NCI-H1048 (cell line): ENCODE data around the gene PAX5.
"Not testable (repeated sequence)": the region's sequence is repeated elsewhere in the genome, so short reads cannot be mapped to it uniquely, and the experiment has no call there.

ENCODE experiments used
- DNase-seq: peaks from one replicate; lab custom pipeline; 2025; lab: John Stamatoyannopoulos, UW

Gene PAX5

DNA sequence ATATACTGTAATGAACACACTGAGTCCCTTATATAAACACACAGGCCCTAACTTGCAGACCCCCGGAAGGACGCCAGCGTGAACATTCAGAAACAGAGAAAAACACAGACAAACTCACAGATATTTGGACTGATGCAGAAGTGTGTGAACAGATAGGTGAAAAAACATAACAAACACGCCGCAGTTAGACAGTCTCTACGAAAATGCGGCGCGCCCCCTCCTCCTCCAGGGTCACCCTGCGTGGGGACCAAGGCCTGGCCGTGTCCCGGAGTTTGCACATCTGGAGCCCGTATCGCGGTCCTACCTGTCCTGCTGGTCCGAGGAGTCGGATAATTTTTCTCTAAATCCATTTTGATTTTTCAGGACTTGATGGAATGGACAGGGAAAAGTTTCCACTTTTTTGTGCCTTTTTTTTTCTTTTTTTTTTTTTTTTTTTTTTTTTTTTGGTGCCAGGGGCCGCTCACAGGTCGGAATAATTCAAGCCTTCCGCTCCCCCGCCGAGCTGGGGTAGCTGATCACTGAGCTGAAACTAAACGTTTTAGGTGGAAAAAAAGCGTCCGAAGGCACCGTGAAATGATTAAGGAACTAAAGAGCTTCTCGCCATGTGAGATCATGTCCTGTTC, at the start of gene PAX5:
Gene PAX5 (minus strand): TSS at position 587 of the 623 bp plus-strand sequence. CDS start 237 bp downstream, at position 350.
- DNase-seq, result no peak

DNA sequence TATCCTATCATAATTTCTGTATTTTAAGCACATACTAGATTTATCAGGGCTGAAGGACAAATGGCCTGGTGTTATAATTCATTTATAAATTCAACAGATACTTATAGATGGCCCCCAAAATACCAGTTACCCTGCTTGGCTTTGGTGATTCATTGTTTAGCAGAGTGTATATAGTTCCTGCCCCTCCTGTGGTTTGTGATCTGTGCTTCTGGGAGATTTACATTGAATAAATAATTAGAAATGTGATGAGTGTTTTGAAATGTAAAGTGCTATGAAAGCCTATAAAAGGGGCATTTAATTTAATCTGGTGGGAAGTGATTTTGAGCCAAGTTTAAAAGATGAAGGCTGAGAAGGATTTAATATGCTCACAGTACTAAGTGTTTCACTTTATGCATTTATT, 49.6 kb upstream of the PAX5 start:
- no peak for DNase-seq

DNA sequence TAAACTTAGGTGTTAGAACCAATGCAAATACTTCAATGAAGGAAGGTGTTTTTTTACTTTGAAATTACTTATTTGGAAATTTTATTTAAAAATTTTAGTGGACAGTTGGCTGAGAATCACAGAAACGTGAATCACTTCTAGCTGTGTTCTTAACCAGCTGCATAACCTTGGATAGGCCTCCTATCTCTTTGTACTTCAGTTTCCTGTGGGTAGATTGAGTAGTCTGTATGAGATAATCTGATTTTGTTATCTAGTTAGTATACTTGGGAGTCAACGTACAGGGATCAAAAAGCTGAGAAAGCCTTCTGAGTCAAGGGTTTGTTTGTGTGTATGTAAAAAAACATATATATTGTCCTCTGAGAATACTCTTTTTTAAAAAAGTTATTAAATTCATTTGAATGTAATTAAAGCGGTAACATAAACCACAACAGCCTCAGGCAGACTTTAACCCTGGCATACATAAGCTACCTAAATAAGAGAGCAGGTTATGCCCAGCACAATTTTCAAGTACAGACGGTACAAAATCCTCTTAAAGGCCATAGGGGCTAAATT, 48.2 kb upstream of the PAX5 start:
- no peak for DNase-seq

- not testable (repeated sequence) for DNase-seq
These were observed 47.4 kb upstream of the PAX5 start for GRCh38 chr9:37081507-37081906.

GRCh38 chr9:37080165-37080628, 46.1 kb upstream of the PAX5 start:
- DNase-seq, result not testable (repeated sequence)

DNA sequence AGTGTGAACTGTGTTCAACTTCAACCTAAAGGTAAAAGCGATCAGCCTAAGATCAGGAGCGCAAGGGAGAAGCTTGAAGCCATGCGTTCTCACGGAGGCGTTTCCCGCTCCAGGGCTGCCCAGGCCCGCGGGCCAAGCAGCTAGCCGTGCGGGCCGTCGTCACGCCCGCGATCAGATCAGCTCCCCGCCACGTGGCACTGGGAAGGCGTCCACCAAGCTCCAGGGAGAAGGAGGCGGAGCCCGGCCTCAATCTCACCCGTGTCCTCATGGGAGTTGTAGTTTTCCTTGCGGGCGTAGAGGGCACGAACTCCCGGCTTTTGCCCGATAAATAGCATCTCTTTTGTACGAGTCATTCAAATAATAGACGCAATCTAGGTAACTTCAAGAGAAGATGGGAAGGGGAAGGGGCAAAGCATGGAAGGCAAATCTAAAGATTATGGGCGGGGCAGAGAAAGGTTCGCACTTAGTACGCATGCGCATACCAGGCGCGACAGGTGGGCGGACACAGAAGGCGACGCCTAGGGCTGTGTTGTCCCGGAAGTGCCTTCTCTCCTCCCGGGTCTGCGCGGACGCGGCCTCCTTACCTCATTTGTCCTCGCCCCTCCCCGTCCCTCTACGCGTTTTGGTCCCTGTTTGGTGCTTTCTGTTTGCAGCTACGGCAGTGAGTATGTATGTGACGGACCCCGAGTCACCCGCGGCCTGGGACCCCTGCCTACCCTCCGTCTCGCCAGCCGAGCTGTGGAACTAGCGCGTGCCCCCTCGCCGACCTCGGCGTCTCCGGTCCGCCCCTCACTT, 45.5 kb upstream of the PAX5 start:
- DNase-seq, result peak; percentile 79

DNA sequence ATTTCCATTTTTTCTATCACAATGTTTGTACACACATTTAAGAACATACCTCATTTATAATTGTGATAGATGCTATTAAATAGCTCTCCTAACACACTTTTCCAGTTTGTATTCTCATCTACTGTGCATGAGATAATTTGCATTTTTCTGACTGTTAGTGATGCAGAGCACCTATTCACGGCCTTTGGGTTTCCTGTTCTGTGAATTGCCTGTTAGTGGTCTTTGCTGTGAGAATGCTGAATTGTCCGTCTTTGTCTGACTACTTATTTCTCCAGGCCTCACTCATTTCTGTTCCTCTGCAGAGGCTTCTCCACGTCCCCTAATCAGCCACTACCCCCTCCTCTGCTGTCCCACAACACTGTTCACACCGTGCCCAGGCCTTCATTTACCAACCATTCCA, 40.7 kb upstream of the PAX5 start:
- not testable (repeated sequence) for DNase-seq

GRCh38 chr9:37066139-37066725, 32.2 kb upstream of the PAX5 start:
- DNase-seq, result no peak

DNA sequence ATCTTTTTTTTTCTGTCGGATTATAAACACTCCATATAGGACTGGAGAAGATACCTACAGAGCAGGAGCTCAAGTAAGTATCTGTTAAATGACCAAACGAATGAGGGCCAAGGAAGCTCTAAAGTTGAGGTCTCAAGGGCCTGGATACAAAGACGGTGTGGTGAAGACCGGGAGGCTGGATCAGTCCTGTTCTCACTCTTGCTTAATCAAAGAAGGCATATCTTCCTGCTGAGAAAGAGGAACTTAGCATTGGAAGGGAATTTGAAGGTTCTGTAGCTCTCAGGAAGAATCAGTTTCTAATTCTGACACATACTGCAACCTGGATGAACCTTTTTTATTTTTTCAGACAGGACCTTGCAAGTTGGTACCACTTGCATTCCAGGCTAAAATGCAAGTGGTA, 28.3 kb upstream of the PAX5 start:
- no peak for DNase-seq

- no peak for DNase-seq
These were observed 27.7 kb upstream of the PAX5 start for GRCh38 chr9:37061768-37062167.

- no peak for DNase-seq
These were observed 26.8 kb upstream of the PAX5 start for GRCh38 chr9:37060833-37061232.

DNA sequence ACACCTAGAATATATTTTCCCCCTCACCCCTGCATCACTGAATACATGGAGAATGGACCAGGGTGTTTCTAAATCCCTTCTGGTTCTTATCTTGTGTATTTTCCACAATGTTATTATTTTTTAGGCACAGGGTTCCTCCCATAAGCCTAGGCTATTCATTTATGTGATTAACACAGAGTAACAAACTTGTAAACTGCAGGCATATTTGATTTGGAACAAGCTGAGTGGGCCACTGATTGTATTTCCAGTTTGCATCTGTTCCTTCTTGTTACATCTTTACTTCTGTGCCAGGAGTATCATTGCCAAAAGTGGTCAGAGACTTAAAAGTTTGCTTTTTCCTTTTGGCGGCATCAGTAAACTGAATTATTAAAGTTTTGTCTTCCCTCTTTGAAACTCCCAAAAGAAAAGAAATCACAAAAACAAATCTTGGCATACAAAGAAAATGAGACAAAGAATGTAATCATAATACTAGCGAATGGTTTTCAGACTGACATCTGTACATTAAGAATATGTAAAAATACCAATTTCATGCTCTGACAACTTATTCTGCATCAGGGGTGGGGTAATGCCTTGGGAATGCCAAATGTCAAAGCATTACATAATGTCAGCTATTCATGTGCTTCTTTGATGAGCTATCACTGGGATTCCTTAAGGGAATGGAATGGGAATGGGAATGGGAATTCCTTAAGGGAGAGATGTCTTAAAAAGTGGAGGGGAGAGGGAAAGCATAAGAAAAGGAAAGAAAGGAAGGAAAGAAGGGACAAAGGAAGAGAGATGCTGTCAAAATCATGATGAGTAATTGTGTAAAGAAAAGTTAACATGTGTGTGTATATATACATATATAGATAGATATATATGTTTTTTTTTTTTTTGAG, 22.2 kb upstream of the PAX5 start:
- DNase-seq, result no peak

DNA sequence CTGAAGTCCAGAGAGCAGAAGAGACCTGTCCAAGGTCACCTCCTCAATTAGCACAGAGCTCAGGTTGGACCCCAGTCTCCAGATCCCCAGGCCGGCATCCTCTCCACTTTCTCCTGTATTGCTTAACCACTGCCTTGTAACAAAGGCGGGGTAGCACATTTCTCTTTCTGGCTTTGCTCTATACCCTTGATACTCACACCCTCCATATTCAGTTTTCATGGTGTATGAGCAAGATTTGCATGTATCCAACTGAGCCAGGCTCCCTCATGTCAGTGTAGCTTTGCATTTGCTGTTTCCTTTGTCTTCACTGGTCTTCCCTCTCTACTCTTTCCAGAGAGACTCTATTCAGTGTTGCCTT, 20.3 kb upstream of the PAX5 start:
- not testable (repeated sequence) for DNase-seq

- DNase-seq, result no peak
These were observed 19.8 kb upstream of the PAX5 start for GRCh38 chr9:37053684-37054362.

DNA sequence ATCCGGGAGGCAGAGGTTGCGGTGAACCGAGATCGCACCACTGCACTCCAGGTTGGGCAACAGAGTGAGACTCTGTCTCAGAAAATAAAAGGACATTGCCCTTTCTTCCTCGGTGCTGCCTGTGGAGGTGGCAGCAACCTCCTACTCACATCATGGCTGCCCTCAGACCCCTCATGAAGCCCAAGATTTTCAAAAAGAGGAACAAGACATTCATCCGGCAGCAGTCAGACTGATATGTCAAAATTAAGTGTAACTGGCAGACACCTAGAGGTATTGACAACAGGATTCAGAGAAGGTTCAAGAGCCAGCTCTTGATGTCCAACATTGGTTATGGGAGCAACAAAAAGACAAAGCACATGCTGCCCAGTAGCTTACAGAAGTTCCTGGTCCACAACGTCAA, 12.6 kb upstream of the PAX5 start:
- no peak for DNase-seq

- no peak for DNase-seq
These were observed 8.4 kb upstream of the PAX5 start for GRCh38 chr9:37042421-37042820.

DNA sequence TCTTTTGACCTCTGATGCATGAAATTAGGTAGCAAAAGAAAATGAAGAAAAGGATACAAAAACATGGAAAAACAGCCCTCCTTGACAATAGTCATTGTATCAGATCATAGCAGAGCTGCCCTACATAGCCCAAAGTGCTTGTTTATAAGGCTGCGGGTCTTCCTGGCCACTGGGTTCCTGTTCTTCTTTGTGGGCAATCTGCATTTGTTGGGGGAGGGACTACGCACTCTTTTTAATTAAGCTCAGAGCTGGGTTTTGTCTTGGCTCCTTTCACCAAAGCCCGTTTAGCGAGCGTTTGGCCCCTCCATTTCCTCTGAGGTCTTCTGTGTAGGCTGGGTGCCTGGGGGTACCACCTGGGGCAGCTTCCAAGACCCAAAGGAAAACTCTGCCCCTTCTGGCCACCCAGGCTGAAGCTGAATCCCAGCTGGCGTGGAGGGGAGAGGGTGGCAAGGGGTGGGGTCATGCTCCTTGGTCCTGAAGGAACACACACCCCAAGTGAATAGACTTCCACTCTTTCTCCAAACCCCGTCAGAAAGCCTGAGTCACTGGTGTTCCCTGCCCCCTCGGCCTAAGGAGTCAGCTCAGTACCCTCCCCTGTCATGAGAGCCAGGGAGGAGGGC, 6.5 kb upstream of the PAX5 start:
- no peak for DNase-seq

- DNase-seq, result no peak
These were observed 4.9 kb upstream of the PAX5 start for GRCh38 chr9:37038943-37039464.

DNA sequence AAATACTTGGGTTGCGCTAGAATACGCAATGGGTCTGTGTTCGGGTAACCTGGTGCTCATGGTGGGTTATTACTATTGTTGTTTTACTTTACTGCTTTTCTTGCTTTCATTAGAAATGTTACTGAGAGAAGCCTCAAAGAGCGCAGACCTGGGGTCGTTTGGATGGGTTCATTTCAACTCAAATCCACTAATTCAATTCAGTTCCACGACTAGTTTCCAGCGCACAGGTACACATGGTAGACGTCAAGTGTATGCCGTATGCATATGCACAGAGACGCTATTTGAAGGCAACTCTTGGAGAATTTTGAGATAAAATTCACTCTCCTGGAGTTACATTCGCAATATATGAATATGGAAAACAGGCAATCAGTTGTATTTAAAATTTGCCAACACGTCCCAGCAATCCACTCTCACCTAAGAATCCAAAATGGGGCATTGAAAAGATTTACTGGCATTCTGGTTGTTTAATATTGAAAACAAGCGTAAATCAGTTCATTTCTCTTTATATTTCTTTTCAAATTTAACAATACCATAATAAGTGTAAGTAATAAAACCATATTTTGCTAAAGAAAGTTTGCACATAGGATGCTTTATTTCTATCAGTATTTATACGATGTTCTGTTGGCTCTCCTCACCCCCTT, 4.4 kb upstream of the PAX5 start:
- DNase-seq, result no peak
